GM23338 (cell line): ENCODE data around the gene C2orf68. TPM values are rescaled to one million over a fixed set of nuclear protein-coding genes. Genes with fewer than 3 reads are reported as not detected.

Experiments used
- ATAC-seq: fragments of 200-7000 bp; cut with Tn5 transposase; 3 replicates; pipeline ENCODE4 v1.9.1; 2020
- DNase-seq: peaks from one replicate; pipeline ENCODE4 v3.0.0-alpha.2; 2015; ENCODE audit warnings: low spot score
- H2AFZ ChIP-seq: fragments of 200-600 bp; sonication (generic); 2 replicates; pipeline ENCODE4 v1.8.0; 2016; ENCODE audit warnings: antibody characterized with exemption, mild to moderate bottlenecking, moderate library complexity
- H3F3A ChIP-seq: fragments of 200-600 bp; sonication (generic); replicated peaks from 2 replicates; pipeline ENCODE4 v1.8.0; 2017; ENCODE audit warnings: antibody characterized with exemption, mixed run types, low read depth
- H3K27ac ChIP-seq: fragments of 200-600 bp; sonication (generic); 2 replicates; pipeline ENCODE4 v1.6.1; 2016; ENCODE audit warnings: low read depth
- H3K27me3 ChIP-seq: fragments of 200-600 bp; sonication (generic); 2 replicates; pipeline ENCODE4 v1.8.0; 2016; ENCODE audit warnings: mild to moderate bottlenecking, mixed run types, moderate library complexity; ENCODE audit not compliant: insufficient read depth
- H3K36me3 ChIP-seq: fragments of 200-600 bp; sonication (generic); 2 replicates; pipeline ENCODE4 v1.8.0; 2016; ENCODE audit warnings: mild to moderate bottlenecking; ENCODE audit not compliant: insufficient read depth
- H3K4me1 ChIP-seq: fragments of 200-600 bp; sonication (generic); 2 replicates; pipeline ENCODE4 v1.8.0; 2016; ENCODE audit warnings: mild to moderate bottlenecking, moderate library complexity; ENCODE audit not compliant: insufficient read depth
- H3K4me2 ChIP-seq: fragments of 200-600 bp; sonication (generic); 2 replicates; pipeline ENCODE4 v1.7.1; 2017; ENCODE audit warnings: mixed run types
- H3K4me3 ChIP-seq: fragments of 200-600 bp; sonication (generic); 2 replicates; pipeline ENCODE4 v1.6.1; 2016; ENCODE audit warnings: mixed run types
- H3K79me2 ChIP-seq: fragments of 200-600 bp; sonication (generic); replicated peaks from 2 replicates; pipeline ENCODE4 v1.8.0; 2017; ENCODE audit warnings: mild to moderate bottlenecking; ENCODE audit not compliant: insufficient read depth
- H3K9me2 ChIP-seq: fragments of 200-600 bp; sonication (generic); 2 replicates; pipeline ENCODE4 v1.8.0; 2017; ENCODE audit not compliant: insufficient read depth
- H4K20me1 ChIP-seq: fragments of 200-600 bp; sonication (generic); replicated peaks from 2 replicates; pipeline ENCODE4 v1.8.0; 2017; ENCODE audit warnings: mild to moderate bottlenecking; ENCODE audit not compliant: insufficient read depth
- H3K27ac Mint-ChIP-seq: 2 replicates; pipeline ENCODE4 v1.8.0; 2020; ENCODE audit warnings: inconsistent platforms, mild to moderate bottlenecking, moderate library complexity, mixed read lengths
- H3K27me3 Mint-ChIP-seq: 3 replicates; pipeline ENCODE4 v1.8.0; 2022; ENCODE audit warnings: low read depth, mild to moderate bottlenecking, moderate library complexity, mixed read lengths, inconsistent platforms; ENCODE audit not compliant: insufficient read depth, poor library complexity
- H3K36me3 Mint-ChIP-seq: 3 replicates; pipeline ENCODE4 v1.8.0; 2021; ENCODE audit warnings: low read depth, mild to moderate bottlenecking, inconsistent platforms, moderate library complexity, mixed read lengths
- H3K4me1 Mint-ChIP-seq: 3 replicates; pipeline ENCODE4 v1.8.0; 2020; ENCODE audit warnings: mild to moderate bottlenecking, inconsistent platforms, mixed read lengths
- H3K4me3 Mint-ChIP-seq: 3 replicates; pipeline ENCODE4 v1.8.0; 2021; ENCODE audit warnings: moderate library complexity, mild to moderate bottlenecking, inconsistent platforms, mixed read lengths
- H3K9me3 Mint-ChIP-seq: 3 replicates; pipeline ENCODE4 v1.8.0; 2020; ENCODE audit warnings: moderate library complexity, mild to moderate bottlenecking, inconsistent platforms, mixed read lengths
- EZH2 ChIP-seq: fragments of 200-600 bp; sonication (generic); IDR thresholded peaks from one replicate; pipeline ENCODE4 v1.8.0; 2017; ENCODE audit warnings: antibody characterized with exemption, mild to moderate bottlenecking, low read depth; ENCODE audit not compliant: unreplicated experiment
- JUNB ChIP-seq: IDR thresholded peaks from one replicate; pipeline ENCODE4 v1.6.1; 2016; ENCODE audit warnings: antibody characterized with exemption; ENCODE audit not compliant: unreplicated experiment
- POLR2AphosphoS5 ChIP-seq: IDR thresholded peaks from 2 replicates; pipeline ENCODE4 v1.6.1; 2016; ENCODE audit warnings: antibody characterized with exemption, low read depth
- STAT1 ChIP-seq: IDR thresholded peaks from one replicate; pipeline ENCODE4 v1.6.1; 2016; ENCODE audit warnings: antibody characterized with exemption; ENCODE audit not compliant: unreplicated experiment
- polyA plus RNA-seq: library from polyadenylated mRNA; unstranded; fragments of >200 nt; fragmentation: Nextera tagmentation; extraction: Ambion mirVana; gene quantifications from 2 replicates; pipeline ENCODE4 v1.2.1, GENCODE V29; 2016
- total RNA-seq: library from RNA; depleted of rRNA; stranded (reverse); fragments of >200 nt; shearing (Covaris generic); gene quantifications from 2 replicates; pipeline ENCODE4 v1.2.3, GENCODE V29; 2014
- TF ChIP-seq, protein P1 (sequence below): fragments of 250-450 bp; sonication (Bioruptor Pico); IDR thresholded peaks from 2 replicates; pipeline ENCODE4 v1.5.0; 2020; ENCODE audit warnings: mild to moderate bottlenecking, moderate library complexity
- TF ChIP-seq, protein P2 (sequence below), 2 experiments: fragments of 200-600 bp in 1 of 2; sonication (generic) in 1 of 2; conservative IDR thresholded peaks; 2 replicates each; pipeline versions ENCODE4 v1.5.1 to v1.6.1; 2016 to 2017; ENCODE audit warnings: antibody characterized with exemption in 2 of 2, low read depth in 2 of 2, mild to moderate bottlenecking in 2 of 2, moderate library complexity in 1 of 2

Gene C2orf68
- total and polyA plus RNA-seq, 2 experiments from 2014 or later, result 26.8 to 76.4 TPM

DNA sequence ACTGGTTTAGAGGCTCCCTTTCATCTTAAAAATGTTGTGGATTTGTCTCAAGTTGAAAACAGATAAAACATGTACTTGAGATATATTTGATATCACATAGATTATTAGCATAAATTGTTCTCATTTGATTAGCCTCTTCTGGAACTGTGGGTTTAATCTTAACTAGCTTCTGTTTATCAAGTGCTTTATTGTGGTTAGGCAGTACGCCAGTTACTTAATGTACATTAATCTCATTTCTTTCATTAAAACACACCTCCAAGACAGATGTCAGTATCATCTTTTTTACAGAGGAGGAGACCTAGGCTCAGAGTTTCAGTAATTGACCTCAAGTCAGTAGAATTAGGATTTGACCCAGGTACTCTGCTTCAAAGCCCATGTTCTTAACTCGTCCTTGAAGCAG lies 34.3 kb upstream of the C2orf68 start (continued):
- TF ChIP-seq, protein P1, sequence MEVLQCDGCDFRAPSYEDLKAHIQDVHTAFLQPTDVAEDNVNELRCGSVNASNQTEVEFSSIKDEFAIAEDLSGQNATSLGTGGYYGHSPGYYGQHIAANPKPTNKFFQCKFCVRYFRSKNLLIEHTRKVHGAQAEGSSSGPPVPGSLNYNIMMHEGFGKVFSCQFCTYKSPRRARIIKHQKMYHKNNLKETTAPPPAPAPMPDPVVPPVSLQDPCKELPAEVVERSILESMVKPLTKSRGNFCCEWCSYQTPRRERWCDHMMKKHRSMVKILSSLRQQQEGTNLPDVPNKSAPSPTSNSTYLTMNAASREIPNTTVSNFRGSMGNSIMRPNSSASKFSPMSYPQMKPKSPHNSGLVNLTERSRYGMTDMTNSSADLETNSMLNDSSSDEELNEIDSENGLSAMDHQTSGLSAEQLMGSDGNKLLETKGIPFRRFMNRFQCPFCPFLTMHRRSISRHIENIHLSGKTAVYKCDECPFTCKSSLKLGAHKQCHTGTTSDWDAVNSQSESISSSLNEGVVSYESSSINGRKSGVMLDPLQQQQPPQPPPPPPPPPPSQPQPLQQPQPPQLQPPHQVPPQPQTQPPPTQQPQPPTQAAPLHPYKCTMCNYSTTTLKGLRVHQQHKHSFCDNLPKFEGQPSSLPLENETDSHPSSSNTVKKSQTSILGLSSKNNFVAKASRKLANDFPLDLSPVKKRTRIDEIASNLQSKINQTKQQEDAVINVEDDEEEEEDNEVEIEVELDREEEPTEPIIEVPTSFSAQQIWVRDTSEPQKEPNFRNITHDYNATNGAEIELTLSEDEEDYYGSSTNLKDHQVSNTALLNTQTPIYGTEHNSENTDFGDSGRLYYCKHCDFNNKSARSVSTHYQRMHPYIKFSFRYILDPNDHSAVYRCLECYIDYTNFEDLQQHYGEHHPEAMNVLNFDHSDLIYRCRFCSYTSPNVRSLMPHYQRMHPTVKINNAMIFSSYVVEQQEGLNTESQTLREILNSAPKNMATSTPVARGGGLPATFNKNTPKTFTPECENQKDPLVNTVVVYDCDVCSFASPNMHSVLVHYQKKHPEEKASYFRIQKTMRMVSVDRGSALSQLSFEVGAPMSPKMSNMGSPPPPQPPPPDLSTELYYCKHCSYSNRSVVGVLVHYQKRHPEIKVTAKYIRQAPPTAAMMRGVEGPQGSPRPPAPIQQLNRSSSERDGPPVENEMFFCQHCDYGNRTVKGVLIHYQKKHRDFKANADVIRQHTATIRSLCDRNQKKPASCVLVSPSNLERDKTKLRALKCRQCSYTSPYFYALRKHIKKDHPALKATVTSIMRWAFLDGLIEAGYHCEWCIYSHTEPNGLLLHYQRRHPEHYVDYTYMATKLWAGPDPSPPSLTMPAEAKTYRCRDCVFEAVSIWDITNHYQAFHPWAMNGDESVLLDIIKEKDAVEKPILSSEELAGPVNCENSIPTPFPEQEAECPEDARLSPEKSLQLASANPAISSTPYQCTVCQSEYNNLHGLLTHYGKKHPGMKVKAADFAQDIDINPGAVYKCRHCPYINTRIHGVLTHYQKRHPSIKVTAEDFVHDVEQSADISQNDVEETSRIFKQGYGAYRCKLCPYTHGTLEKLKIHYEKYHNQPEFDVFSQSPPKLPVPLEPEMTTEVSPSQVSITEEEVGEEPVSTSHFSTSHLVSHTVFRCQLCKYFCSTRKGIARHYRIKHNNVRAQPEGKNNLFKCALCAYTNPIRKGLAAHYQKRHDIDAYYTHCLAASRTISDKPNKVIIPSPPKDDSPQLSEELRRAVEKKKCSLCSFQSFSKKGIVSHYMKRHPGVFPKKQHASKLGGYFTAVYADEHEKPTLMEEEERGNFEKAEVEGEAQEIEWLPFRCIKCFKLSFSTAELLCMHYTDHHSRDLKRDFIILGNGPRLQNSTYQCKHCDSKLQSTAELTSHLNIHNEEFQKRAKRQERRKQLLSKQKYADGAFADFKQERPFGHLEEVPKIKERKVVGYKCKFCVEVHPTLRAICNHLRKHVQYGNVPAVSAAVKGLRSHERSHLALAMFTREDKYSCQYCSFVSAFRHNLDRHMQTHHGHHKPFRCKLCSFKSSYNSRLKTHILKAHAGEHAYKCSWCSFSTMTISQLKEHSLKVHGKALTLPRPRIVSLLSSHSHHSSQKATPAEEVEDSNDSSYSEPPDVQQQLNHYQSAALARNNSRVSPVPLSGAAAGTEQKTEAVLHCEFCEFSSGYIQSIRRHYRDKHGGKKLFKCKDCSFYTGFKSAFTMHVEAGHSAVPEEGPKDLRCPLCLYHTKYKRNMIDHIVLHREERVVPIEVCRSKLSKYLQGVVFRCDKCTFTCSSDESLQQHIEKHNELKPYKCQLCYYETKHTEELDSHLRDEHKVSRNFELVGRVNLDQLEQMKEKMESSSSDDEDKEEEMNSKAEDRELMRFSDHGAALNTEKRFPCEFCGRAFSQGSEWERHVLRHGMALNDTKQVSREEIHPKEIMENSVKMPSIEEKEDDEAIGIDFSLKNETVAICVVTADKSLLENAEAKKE, result no peak
- TF ChIP-seq POLR2AphosphoS5, result no peak
- TF ChIP-seq EZH2, result no peak
- no peak for TF ChIP-seq JUNB
- TF ChIP-seq, protein P2, sequence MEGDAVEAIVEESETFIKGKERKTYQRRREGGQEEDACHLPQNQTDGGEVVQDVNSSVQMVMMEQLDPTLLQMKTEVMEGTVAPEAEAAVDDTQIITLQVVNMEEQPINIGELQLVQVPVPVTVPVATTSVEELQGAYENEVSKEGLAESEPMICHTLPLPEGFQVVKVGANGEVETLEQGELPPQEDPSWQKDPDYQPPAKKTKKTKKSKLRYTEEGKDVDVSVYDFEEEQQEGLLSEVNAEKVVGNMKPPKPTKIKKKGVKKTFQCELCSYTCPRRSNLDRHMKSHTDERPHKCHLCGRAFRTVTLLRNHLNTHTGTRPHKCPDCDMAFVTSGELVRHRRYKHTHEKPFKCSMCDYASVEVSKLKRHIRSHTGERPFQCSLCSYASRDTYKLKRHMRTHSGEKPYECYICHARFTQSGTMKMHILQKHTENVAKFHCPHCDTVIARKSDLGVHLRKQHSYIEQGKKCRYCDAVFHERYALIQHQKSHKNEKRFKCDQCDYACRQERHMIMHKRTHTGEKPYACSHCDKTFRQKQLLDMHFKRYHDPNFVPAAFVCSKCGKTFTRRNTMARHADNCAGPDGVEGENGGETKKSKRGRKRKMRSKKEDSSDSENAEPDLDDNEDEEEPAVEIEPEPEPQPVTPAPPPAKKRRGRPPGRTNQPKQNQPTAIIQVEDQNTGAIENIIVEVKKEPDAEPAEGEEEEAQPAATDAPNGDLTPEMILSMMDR (conservative IDR thresholded peaks at IDR 0.05; ENCODE audit: low read depth in 2 of 2), result no peak

DNA sequence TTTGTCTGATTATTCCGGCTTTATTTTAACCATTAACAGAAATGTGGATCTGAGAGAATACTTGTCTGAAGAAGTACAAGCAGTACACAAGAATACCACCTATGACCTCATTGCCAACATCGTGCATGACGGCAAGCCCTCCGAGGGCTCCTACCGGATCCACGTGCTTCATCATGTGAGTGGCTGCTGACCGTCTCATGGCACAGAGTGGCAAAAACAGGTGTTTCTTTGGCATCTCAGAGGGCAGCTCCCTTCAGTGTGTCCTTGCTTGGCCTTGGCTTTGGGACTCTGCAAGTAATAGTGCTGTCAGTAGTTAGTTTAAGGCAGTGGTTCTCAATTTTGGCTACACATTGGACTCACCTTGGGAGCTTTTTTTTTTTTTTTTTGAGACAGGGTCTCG lies 33.0 kb upstream of the C2orf68 start:
- Mint-ChIP-seq H3K27me3 (peaks cover 3% of the 10 kb centered on the region), H3K36me3 (peaks cover 95% of the 10 kb centered on the region), H3K9me3 (no peaks in the 10 kb centered on the region), H3K27ac (no peak overlapping the region), H3K4me1 (no peaks in the 10 kb centered on the region), H3K4me3 (no peak overlapping the region)
- H3K4me3 ChIP-seq, result no peak overlapping the region
- H4K20me1 ChIP-seq, result peaks cover 11% of the 10 kb centered on the region
- no peak overlapping the region for H3K4me2 ChIP-seq
- no peaks in the 10 kb centered on the region for H3K79me2 ChIP-seq
- H2AFZ ChIP-seq, result no peak overlapping the region
- no peak overlapping the region for H3K27ac ChIP-seq
- H3K4me1 ChIP-seq, result no peaks in the 10 kb centered on the region
- peaks cover 88% of the 10 kb centered on the region for H3K36me3 ChIP-seq
- DNase-seq, result no peak
- H3K9me2 ChIP-seq, result no peaks in the 10 kb centered on the region
- no peaks in the 10 kb centered on the region for H3K27me3 ChIP-seq
- 0 out of 2 replicates have a peak, but pooled peaks cover 3% of the 10 kb centered on the region for H3F3A ChIP-seq
- ATAC-seq, result no peak
- TF ChIP-seq, protein P1, result no peak
- TF ChIP-seq STAT1, result no peak
